WI38 (cell line): ENCODE measurements around the gene CMYA5.

Experiments used
- H3K4me3 ChIP-seq: 2 replicates; pipeline ENCODE4 v1.5.1; 2011; ENCODE audit warnings: low read depth, mild to moderate bottlenecking, control low read depth, low read length
- TF ChIP-seq, protein P1 (sequence below): IDR thresholded peaks from 2 replicates; pipeline ENCODE4 v1.5.1; 2012; ENCODE audit warnings: low read depth, mild to moderate bottlenecking, control low read depth, low read length

The CMYA5 gene

GRCh38 chr5:79844571-79844970 is 154.9 kb downstream of the CMYA5 start:
- TF ChIP-seq, protein P1, sequence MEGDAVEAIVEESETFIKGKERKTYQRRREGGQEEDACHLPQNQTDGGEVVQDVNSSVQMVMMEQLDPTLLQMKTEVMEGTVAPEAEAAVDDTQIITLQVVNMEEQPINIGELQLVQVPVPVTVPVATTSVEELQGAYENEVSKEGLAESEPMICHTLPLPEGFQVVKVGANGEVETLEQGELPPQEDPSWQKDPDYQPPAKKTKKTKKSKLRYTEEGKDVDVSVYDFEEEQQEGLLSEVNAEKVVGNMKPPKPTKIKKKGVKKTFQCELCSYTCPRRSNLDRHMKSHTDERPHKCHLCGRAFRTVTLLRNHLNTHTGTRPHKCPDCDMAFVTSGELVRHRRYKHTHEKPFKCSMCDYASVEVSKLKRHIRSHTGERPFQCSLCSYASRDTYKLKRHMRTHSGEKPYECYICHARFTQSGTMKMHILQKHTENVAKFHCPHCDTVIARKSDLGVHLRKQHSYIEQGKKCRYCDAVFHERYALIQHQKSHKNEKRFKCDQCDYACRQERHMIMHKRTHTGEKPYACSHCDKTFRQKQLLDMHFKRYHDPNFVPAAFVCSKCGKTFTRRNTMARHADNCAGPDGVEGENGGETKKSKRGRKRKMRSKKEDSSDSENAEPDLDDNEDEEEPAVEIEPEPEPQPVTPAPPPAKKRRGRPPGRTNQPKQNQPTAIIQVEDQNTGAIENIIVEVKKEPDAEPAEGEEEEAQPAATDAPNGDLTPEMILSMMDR = no peak
- H3K4me3 ChIP-seq = no peak overlapping the region

- TF ChIP-seq, protein P1 = no peak
- H3K4me3 ChIP-seq = no peak overlapping the region
Observed at GRCh38 chr5:79845448-79846197, 156.0 kb downstream of the CMYA5 start.

- no peak overlapping the region for H3K4me3 ChIP-seq
- TF ChIP-seq, protein P1 = no peak
Observed at GRCh38 chr5:79846198-79846521, 156.5 kb downstream of the CMYA5 start.

GRCh38 chr5:79847561-79847960 is 157.9 kb downstream of the CMYA5 start:
- TF ChIP-seq, protein P1 = no peak
- no peak overlapping the region for H3K4me3 ChIP-seq

DNA sequence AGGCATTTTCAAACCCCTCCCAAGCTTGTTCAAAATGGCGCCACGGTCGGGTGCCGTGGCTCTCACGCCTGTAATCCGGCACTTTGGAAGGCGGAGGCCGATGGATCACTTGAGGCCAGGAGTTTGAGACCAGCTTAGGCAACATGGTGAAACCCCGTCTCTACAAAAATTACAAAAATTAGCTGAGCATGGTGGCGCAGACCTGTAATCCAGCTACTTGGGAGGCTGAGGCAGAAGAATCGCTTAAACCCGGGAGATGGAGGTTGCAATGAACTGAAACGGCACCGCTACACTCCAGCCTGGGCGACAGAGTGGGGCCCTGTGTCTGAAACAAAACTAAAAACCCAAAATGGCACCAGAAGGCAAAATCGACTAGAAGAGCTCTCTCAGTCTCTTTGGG is 159.4 kb downstream of the CMYA5 start:
- TF ChIP-seq, protein P1 = no peak

More for the DNA sequence above, 159.4 kb downstream of the CMYA5 start:
- no peak overlapping the region for H3K4me3 ChIP-seq
